ENCODE data around the gene SLC25A13.

The SLC25A13 gene

GRCh38 chr7:96178581-96178980 lies 143.3 kb downstream of the SLC25A13 start:
- DNase-seq (ENCODE audit: low read depth) = no peak

DNA sequence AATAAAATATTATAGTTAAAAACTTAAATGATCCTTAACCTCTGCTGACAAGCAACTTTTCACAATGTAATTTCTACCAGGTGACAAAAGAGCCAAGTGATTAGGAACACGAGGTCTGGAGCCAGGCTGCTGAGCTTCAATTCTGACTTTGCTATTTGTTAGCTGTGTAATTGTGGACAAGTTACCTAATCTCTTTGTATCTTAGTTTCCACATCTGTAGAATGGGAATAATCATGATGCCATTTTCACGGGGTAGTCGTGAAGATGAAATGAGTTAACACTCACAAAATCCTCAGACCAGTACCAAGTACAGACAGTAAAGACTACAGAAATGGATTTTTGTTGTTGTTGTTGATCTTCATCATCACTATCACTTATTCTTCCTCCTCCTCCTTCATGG lies 144.5 kb downstream of the SLC25A13 start:
- no peak overlapping the region for H3K4me3 ChIP-seq (ENCODE audit: low read depth, low read length)
- DNase-seq (ENCODE audit: low read depth) = no peak
- TF ChIP-seq, protein P1, sequence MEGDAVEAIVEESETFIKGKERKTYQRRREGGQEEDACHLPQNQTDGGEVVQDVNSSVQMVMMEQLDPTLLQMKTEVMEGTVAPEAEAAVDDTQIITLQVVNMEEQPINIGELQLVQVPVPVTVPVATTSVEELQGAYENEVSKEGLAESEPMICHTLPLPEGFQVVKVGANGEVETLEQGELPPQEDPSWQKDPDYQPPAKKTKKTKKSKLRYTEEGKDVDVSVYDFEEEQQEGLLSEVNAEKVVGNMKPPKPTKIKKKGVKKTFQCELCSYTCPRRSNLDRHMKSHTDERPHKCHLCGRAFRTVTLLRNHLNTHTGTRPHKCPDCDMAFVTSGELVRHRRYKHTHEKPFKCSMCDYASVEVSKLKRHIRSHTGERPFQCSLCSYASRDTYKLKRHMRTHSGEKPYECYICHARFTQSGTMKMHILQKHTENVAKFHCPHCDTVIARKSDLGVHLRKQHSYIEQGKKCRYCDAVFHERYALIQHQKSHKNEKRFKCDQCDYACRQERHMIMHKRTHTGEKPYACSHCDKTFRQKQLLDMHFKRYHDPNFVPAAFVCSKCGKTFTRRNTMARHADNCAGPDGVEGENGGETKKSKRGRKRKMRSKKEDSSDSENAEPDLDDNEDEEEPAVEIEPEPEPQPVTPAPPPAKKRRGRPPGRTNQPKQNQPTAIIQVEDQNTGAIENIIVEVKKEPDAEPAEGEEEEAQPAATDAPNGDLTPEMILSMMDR (conservative IDR thresholded peaks at IDR 0.05; ENCODE audit: low read depth, low read length) = no peak

More at GRCh38 chr7:96178581-96178980, 143.3 kb downstream of the SLC25A13 start:
- TF ChIP-seq, protein P1 (conservative IDR thresholded peaks at IDR 0.05; ENCODE audit: low read depth, low read length) = no peak
- no peak overlapping the region for H3K4me3 ChIP-seq (ENCODE audit: low read depth, low read length)

GRCh38 chr7:96174812-96175211 lies 147.1 kb downstream of the SLC25A13 start:
- no peak overlapping the region for H3K4me3 ChIP-seq (ENCODE audit: low read depth, low read length)
- no peak for DNase-seq (ENCODE audit: low read depth)
- TF ChIP-seq, protein P1 (conservative IDR thresholded peaks at IDR 0.05; ENCODE audit: low read depth, low read length) = no peak

GRCh38 chr7:96173781-96174180 lies 148.1 kb downstream of the SLC25A13 start:
- H3K4me3 ChIP-seq (ENCODE audit: low read depth, low read length) = no peak overlapping the region
- no peak for DNase-seq (ENCODE audit: low read depth)
- TF ChIP-seq, protein P1 (conservative IDR thresholded peaks at IDR 0.05; ENCODE audit: low read depth, low read length) = no peak

DNA sequence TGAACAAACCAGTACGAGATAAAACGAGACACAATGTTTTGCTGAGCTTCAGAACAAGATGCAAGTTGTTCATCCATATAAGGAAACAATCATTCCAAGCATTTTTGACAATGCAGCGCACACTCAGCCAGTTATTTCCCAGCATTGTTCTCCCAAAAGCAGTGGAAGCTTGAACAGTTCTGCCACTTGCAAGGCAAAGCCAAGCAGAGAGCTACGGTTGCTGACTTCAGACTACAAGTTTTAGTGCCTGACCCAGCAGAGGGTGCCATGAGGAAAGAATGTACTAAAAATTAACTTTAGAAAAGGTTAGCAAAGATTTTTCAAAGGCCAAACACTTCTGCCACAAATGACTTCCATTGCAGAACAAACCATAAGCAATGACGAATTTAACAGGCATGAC lies 152.5 kb downstream of the SLC25A13 start:
- TF ChIP-seq, protein P1 (conservative IDR thresholded peaks at IDR 0.05; ENCODE audit: low read depth, low read length) = no peak
- DNase-seq (ENCODE audit: low read depth) = peak; percentile 11
- no peak overlapping the region for H3K4me3 ChIP-seq (ENCODE audit: low read depth, low read length)

DNA sequence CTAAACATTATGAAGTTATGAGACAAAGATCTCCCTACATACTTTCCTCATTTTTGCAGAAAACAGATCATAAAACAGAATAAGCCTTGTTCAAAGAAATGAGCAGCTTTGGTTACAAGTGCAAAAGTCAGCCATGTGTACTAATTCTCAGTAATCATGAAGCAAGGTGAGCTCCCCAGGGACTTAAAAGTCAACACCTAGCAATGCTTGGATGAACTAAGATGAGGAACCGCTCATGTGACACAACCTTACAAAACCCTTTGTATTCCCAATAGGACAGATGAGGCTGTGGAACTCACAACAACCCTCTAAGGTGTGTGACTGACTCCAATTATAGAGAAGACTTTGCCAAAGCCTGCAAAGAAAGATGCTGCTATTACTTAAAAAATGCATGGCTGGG lies 154.5 kb downstream of the SLC25A13 start:
- DNase-seq (ENCODE audit: low read depth) = no peak
- no peak overlapping the region for H3K4me3 ChIP-seq (ENCODE audit: low read depth, low read length)
- TF ChIP-seq, protein P1 (conservative IDR thresholded peaks at IDR 0.05; ENCODE audit: low read depth, low read length) = no peak

GRCh38 chr7:96161897-96162296 lies 160.0 kb downstream of the SLC25A13 start:
- TF ChIP-seq, protein P1 (conservative IDR thresholded peaks at IDR 0.05; ENCODE audit: low read depth, low read length) = no peak
- DNase-seq (ENCODE audit: low read depth) = no peak

More at GRCh38 chr7:96161897-96162296, 160.0 kb downstream of the SLC25A13 start:
- no peak overlapping the region for H3K4me3 ChIP-seq (ENCODE audit: low read depth, low read length)
